Upper lobe of left lung (tissue), 6 donors: Measurements from ENCODE around the gene CCND2. TPM values are rescaled to one million over a fixed set of nuclear protein-coding genes. Genes with fewer than 3 reads are reported as not detected.

Experiments
- ATAC-seq, 2 donors: fragments of 200-7000 bp; cut with Tn5 transposase; one replicate each; pipeline ENCODE4 v1.9.1; 2022; ENCODE audit warnings: mild to moderate bottlenecking in 2 of 2, moderate library complexity in 2 of 2; ENCODE audit not compliant: low FRiP score in 2 of 2
- DNase-seq, 2 donors: peaks; one replicate each; pipeline ENCODE4 v3.0.0-alpha.2; 2019 to 2020
- H3K27ac ChIP-seq, 4 donors: fragments of 200-600 bp; sonication (generic); one replicate each; pipeline ENCODE4 v1.5.1; 2016 to 2019
- H3K27me3 ChIP-seq, 4 donors: fragments of 200-600 bp; sonication (generic); one replicate each; pipeline ENCODE4 v1.5.1; 2017 to 2019
- H3K36me3 ChIP-seq, 4 donors: fragments of 200-600 bp; sonication (generic); one replicate each; pipeline ENCODE4 v1.5.1; 2016 to 2019
- H3K4me1 ChIP-seq, 4 donors: fragments of 200-600 bp; sonication (generic); one replicate each; pipeline ENCODE4 v1.5.1; 2018 to 2019
- H3K4me3 ChIP-seq, 4 donors: fragments of 200-600 bp; sonication (generic); one replicate each; pipeline ENCODE4 v1.5.1; 2017 to 2019; ENCODE audit warnings: mild to moderate bottlenecking in 2 of 4, moderate library complexity in 1 of 4
- H3K9me3 ChIP-seq, 4 donors: fragments of 200-600 bp; sonication (generic); one replicate each; pipeline ENCODE4 v1.5.1; 2018 to 2019
- EP300 ChIP-seq, 4 donors: sonication (generic); formaldehyde crosslinking; IDR thresholded peaks; one replicate each; pipeline ENCODE4 v1.5.1; 2017; ENCODE audit warnings: antibody characterized with exemption in 4 of 4, control low read depth in 2 of 4
- POLR2A ChIP-seq, 4 donors: fragments of 450-650 bp; IDR thresholded peaks; one replicate each; pipeline ENCODE4 v1.5.1; 2016 to 2017; ENCODE audit warnings: antibody characterized with exemption in 4 of 4, mild to moderate bottlenecking in 2 of 4
- POLR2AphosphoS5 ChIP-seq, 2 donors: sonication (generic); formaldehyde crosslinking; IDR thresholded peaks; one replicate each; pipeline ENCODE4 v1.5.1; 2017; ENCODE audit warnings: antibody characterized with exemption in 2 of 2
- WGBS, 2 donors: methylation state at CpG; one replicate each; pipeline ENCODE4 v1.1.5; 2017 to 2018; 5-methylcytosine and 5-hydroxymethylcytosine counted together
- total RNA-seq, 6 donors: library from RNA; depleted of rRNA in 4 of 6; stranded (reverse); fragments of >200 nt in 4 of 6; gene quantifications; one replicate each; pipeline versions ENCODE4 v1.1.0 to v1.2.1, GENCODE V29; 2016 to 2021
- TF ChIP-seq, protein P1 (sequence below), 6 experiments: fragments of 450-650 bp in 4 of 6; fragments of 200-600 bp in 2 of 6; sonication (generic) in 2 of 6; IDR thresholded peaks; one replicate each; pipeline ENCODE4 v1.5.1; 2016 to 2019; ENCODE audit warnings: antibody characterized with exemption in 6 of 6
- donor health status: DM: no; HTN: no; CAD: no; lungs with moderate emphysema.
- donor health status: DM: no; HTN: yes; CAD: no; lungs with severe emphysema.

CCND2 gene
- total RNA-seq, 6 donors from 2014 or later = 47.1 to 101 (median 64.6) TPM

- H3K9me3 ChIP-seq = no peaks in the 10 kb centered on the region
- H3K27ac ChIP-seq = no peak overlapping the region
- TF ChIP-seq POLR2A (IDR thresholded peaks at IDR 0.05) = no peak
- TF ChIP-seq, protein P1, sequence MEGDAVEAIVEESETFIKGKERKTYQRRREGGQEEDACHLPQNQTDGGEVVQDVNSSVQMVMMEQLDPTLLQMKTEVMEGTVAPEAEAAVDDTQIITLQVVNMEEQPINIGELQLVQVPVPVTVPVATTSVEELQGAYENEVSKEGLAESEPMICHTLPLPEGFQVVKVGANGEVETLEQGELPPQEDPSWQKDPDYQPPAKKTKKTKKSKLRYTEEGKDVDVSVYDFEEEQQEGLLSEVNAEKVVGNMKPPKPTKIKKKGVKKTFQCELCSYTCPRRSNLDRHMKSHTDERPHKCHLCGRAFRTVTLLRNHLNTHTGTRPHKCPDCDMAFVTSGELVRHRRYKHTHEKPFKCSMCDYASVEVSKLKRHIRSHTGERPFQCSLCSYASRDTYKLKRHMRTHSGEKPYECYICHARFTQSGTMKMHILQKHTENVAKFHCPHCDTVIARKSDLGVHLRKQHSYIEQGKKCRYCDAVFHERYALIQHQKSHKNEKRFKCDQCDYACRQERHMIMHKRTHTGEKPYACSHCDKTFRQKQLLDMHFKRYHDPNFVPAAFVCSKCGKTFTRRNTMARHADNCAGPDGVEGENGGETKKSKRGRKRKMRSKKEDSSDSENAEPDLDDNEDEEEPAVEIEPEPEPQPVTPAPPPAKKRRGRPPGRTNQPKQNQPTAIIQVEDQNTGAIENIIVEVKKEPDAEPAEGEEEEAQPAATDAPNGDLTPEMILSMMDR (IDR thresholded peaks at IDR 0.05) = no peak
- no peak for TF ChIP-seq POLR2AphosphoS5 (IDR thresholded peaks at IDR 0.05)
- no peak for TF ChIP-seq EP300 (IDR thresholded peaks at IDR 0.05)
- peaks cover 14 to 44% (median 26%) of the 10 kb centered on the region in 4 donors for H3K4me1 ChIP-seq
- H3K4me3 ChIP-seq = no peak overlapping the region
- peaks cover 3 to 69% (median 31%) of the 10 kb centered on the region in 4 donors for H3K36me3 ChIP-seq
- H3K27me3 ChIP-seq = no peaks in the 10 kb centered on the region
- DNase-seq = peak in 1 of 2 donors; percentile 33
- WGBS, 2 donors = 81 to 85% methylated on average over 10 to 12 of the region's 12 CpGs
- ATAC-seq = no peak
These were observed 9.4 kb downstream of the CCND2 start for GRCh38 chr12:4282892-4283511.

GRCh38 chr12:4283512-4284255 is 10.1 kb downstream of the CCND2 start:
- 76 to 78% methylated on average over 9 to 12 of the region's 12 CpGs for WGBS, 2 donors
- H3K9me3 ChIP-seq = no peaks in the 10 kb centered on the region
- DNase-seq = no peak
- H3K27me3 ChIP-seq = no peaks in the 10 kb centered on the region
- no peak for ATAC-seq
- peaks cover 3 to 69% (median 32%) of the 10 kb centered on the region in 4 donors for H3K36me3 ChIP-seq
- peaks cover 8 to 41% (median 21%) of the 10 kb centered on the region in 4 donors for H3K4me1 ChIP-seq
- TF ChIP-seq, protein P1 (IDR thresholded peaks at IDR 0.05) = no peak
- TF ChIP-seq EP300 (IDR thresholded peaks at IDR 0.05) (no peak), POLR2AphosphoS5 (IDR thresholded peaks at IDR 0.05) (no peak), POLR2A (IDR thresholded peaks at IDR 0.05) (no peak)
- H3K4me3 ChIP-seq = no peak overlapping the region
- H3K27ac ChIP-seq = no peak overlapping the region

DNA sequence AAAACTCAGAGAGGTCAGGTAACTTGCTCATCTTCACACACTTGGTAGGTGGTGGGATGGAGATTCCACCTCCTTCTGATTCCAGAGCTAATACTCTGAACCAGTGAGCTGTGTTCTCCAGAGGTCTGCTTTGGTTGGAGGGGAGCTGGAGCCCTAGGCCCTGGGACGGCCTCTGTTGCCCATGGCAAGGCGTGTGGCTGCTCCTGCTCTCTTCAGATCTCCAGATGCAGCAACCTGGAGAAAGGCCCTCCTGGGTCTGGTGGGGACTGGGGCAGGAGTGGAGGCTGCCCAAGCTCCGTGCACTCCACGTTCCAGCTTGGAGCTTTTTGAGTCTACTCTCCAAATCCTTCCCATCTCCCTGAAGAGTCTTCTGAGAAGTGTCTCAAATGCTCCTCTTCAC is 10.7 kb downstream of the CCND2 start:
- Histone ChIP-seq H3K27ac (no peak overlapping the region), H3K9me3 (no peaks in the 10 kb centered on the region), H3K4me1 (peaks cover 1 to 38% (median 18%) of the 10 kb centered on the region in 4 donors), H3K4me3 (no peak overlapping the region), H3K27me3 (no peaks in the 10 kb centered on the region), H3K36me3 (peaks cover 3 to 72% (median 35%) of the 10 kb centered on the region in 4 donors)
- DNase-seq (no peak), ATAC-seq (no peak)
- 85 to 97% methylated on average over 3 to 4 of the region's 4 CpGs for WGBS, 2 donors
- TF ChIP-seq POLR2A (IDR thresholded peaks at IDR 0.05) = no peak
- no peak for TF ChIP-seq POLR2AphosphoS5 (IDR thresholded peaks at IDR 0.05)
- TF ChIP-seq EP300 (IDR thresholded peaks at IDR 0.05) = no peak
- TF ChIP-seq, protein P1 (IDR thresholded peaks at IDR 0.05) = no peak

DNA sequence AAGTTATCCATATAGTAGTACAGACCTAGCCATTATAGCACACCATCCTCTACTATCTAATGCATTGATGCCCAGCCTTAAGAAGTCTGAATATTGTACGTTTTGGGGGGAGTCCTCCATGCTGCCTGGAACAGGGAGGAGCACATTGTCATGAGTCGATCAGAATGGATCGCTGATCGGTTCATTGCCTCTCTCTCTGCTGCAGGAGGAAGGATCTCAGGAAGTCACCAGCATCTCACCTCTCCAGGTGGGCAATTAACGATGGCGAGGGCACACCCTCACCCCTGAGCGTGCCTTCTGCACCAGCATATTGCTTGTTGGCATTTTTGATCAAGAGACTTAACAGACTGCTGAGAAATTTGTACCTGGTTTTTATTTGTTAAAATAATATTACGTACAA is 11.5 kb downstream of the CCND2 start:
- Histone ChIP-seq H3K36me3 (peaks cover 3 to 75% (median 42%) of the 10 kb centered on the region in 4 donors), H3K4me3 (no peak overlapping the region), H3K27me3 (no peaks in the 10 kb centered on the region), H3K9me3 (no peaks in the 10 kb centered on the region), H3K27ac (no peak overlapping the region), H3K4me1 (peaks cover 0 to 41% (median 14%) of the 10 kb centered on the region in 4 donors)
- no peak for ATAC-seq
- TF ChIP-seq EP300 (IDR thresholded peaks at IDR 0.05) (no peak), POLR2A (IDR thresholded peaks at IDR 0.05) (no peak), POLR2AphosphoS5 (IDR thresholded peaks at IDR 0.05) (no peak)
- TF ChIP-seq, protein P1 (IDR thresholded peaks at IDR 0.05) = no peak
- 86 to 92% methylated on average over 8 of the region's 8 CpGs for WGBS, 2 donors
- no peak for DNase-seq
